G401 (cell line): ENCODE data around the gene APCS. TPM values are rescaled to one million over a fixed set of nuclear protein-coding genes. Genes with fewer than 3 reads are reported as not detected.

Experiments
- total RNA-seq: library from RNA; depleted of rRNA; stranded (reverse); fragments of >200 nt; shearing (Covaris generic); gene quantifications from 2 replicates; pipeline ENCODE4 v1.2.3, GENCODE V29; 2014; rRNA removed

Gene APCS
- total RNA-seq, 1 experiment from 2014 or later: not detected

Other genes with a start within 250 kb of the APCS start
- not detected in 2 replicates for gene OR10J4, start 155.6 kb upstream of the APCS start, total RNA-seq
- not detected in 2 replicates for gene OR10J1, start 148.1 kb upstream of the APCS start, total RNA-seq
- gene OR10J5, start 51.8 kb upstream of the APCS start, total RNA-seq: not detected in 2 replicates
- gene CRP, start 126.8 kb downstream of the APCS start, total RNA-seq: not detected in 2 replicates
- 35.0 and 59.7 TPM in 2 replicates for gene DUSP23, start 193.1 kb downstream of the APCS start, total RNA-seq
- not detected in 2 replicates for gene FCRL6, start 214.5 kb downstream of the APCS start, total RNA-seq
- not detected in 2 replicates for gene SLAMF8, start 239.0 kb downstream of the APCS start, total RNA-seq